Effector memory CD4-positive, alpha-beta T cell (primary cell): ENCODE results near the gene NKAIN2.

Experiments used
- DNase-seq, 3 donors: peaks; one replicate each; pipeline ENCODE4 v3.0.0-alpha.2; 2020
- H3K27ac ChIP-seq: 2 replicates; pipeline ENCODE4 v1.7.0; 2013; ENCODE audit warnings: mild to moderate bottlenecking, low read length, moderate library complexity; ENCODE audit not compliant: insufficient read depth, poor library complexity, severe bottlenecking
- H3K27me3 ChIP-seq: replicated peaks from 2 replicates; pipeline ENCODE4 v1.7.0; 2013; ENCODE audit warnings: mild to moderate bottlenecking, low read length; ENCODE audit not compliant: insufficient read depth, control insufficient read depth, poor library complexity, severe bottlenecking
- H3K36me3 ChIP-seq: 2 replicates; pipeline ENCODE4 v1.7.0; 2013; ENCODE audit warnings: mild to moderate bottlenecking, low read length, moderate library complexity; ENCODE audit not compliant: control insufficient read depth, insufficient read depth
- H3K4me1 ChIP-seq: 2 replicates; pipeline ENCODE4 v1.7.0; 2013; ENCODE audit warnings: low read length, mild to moderate bottlenecking; ENCODE audit not compliant: control insufficient read depth, insufficient read depth, poor library complexity, severe bottlenecking
- H3K4me3 ChIP-seq: 2 replicates; pipeline ENCODE4 v1.7.0; 2013; ENCODE audit warnings: low read length, low read depth, mild to moderate bottlenecking; ENCODE audit not compliant: insufficient read depth, poor library complexity, severe bottlenecking
- H3K9me3 ChIP-seq: 2 replicates; pipeline ENCODE4 v1.7.0; 2013; ENCODE audit warnings: mild to moderate bottlenecking, low read length, moderate library complexity; ENCODE audit not compliant: control insufficient read depth

The NKAIN2 gene

DNA sequence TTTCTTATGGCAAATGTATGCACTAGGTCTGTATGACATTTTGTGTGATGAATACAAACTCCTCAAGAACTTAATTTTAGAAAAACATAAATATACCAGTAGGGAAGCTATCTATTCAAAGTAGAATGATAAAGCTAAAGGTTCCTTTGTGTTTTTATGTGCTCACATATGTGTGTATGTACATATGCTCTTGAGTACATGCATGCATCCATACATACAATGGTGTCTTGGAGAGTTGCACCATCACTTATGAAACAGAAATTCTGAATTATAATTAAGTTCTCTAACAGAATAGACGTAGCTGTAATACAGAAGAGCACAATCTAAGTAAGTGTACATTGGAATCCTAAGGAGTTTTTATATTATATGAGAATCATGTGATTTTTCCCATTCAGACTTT, 2.3 kb downstream of the NKAIN2 start:
- Histone ChIP-seq H3K36me3 (no peaks in the 10 kb centered on the region), H3K27ac (no peak overlapping the region), H3K4me3 (no peak overlapping the region), H3K9me3 (no peaks in the 10 kb centered on the region), H3K27me3 (peaks cover 6% of the 10 kb centered on the region), H3K4me1 (peaks cover 3% of the 10 kb centered on the region)
- DNase-seq, result no peak

DNA sequence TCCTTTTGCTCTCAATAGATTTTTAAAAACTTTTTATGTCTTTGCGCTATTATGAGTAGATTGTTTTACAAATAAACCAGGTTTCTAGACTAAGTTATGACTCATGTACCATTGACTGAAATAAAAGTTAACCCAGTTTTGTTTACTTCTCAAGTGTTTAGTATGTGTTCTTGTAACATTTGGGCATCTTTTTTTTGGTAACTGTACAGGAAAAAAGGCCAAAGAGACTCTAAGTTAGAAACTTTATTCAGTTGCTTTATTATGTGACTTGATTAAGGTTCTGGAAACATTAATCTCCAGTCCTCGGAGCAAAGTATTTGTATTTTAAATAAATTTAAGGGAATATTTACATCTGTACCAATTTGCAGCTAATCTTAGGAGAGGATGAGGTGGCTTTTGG, 2.9 kb downstream of the NKAIN2 start:
- no peaks in the 10 kb centered on the region for H3K9me3 ChIP-seq
- peaks cover 3% of the 10 kb centered on the region for H3K4me1 ChIP-seq
- no peaks in the 10 kb centered on the region for H3K36me3 ChIP-seq
- H3K4me3 ChIP-seq, result no peak overlapping the region
- no peak for DNase-seq
- no peak overlapping the region for H3K27ac ChIP-seq
- H3K27me3 ChIP-seq, result peaks cover 6% of the 10 kb centered on the region

DNA sequence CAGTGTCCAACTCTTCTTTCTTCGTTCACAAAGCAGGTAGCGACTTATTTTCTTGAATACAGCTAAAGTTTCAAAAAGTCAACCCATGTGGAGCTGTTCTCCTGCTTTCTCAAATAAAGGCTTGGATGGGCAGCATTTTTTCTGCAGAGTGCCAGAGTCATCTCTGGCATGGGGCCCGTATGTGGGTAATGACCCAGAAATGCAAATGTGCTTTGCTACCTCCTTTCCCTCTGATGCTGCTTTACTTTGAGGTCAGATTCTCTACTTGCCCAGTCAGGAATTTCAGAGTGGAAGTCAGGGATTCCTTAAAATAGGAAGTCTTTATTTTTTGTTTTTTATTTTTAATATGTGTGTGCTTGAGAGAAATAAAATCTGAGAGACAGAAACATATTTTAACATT, 4.9 kb downstream of the NKAIN2 start:
- H3K27ac ChIP-seq, result no peak overlapping the region

DNA sequence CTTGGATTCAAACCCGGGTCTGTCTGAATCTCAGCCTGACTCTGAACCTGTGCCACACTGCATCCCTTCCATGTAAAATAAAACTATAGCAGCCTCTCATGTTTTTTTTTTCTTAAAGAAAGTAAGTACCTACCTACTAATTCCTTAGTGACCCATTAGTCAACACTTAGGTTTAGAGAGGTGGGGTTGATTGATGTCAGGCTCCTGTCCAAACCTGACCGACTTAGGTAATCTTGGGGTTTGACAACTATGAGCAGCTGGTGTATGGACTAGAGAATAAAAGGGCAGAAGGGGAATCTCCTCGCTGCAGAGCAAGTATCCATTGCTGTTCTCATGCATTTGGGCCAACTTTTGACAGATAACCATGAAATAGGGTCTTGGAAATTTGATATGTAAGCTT, 6.5 kb downstream of the NKAIN2 start:
- Histone ChIP-seq H3K4me3 (no peak overlapping the region), H3K4me1 (no peaks in the 10 kb centered on the region), H3K27ac (no peak overlapping the region), H3K36me3 (no peaks in the 10 kb centered on the region), H3K9me3 (no peaks in the 10 kb centered on the region), H3K27me3 (no peaks in the 10 kb centered on the region)
- DNase-seq, result no peak

More for the DNA sequence above, 4.9 kb downstream of the NKAIN2 start:
- no peak overlapping the region for H3K4me3 ChIP-seq
- no peaks in the 10 kb centered on the region for H3K9me3 ChIP-seq
- peaks cover 6% of the 10 kb centered on the region for H3K27me3 ChIP-seq
- H3K4me1 ChIP-seq, result no peaks in the 10 kb centered on the region
- no peak for DNase-seq
- H3K36me3 ChIP-seq, result no peaks in the 10 kb centered on the region

DNA sequence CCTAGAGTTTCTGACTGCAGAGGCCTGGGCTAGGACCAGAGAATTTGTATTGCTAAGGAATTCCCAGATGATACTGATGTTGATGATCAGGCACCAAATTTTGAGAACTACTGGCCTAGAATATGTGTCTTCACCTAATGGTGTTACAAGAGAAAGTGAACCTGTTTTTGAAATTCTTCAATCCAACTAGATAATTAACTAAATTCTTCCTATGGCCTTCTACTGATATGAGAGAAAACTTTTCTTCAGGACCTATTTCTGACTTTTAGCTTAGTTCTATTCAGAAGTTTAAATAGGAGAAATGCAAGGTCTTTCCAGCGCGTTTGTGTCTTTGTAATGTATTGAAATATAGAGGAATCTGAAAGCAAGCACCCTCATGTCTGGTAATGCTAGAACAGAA, 7.3 kb downstream of the NKAIN2 start:
- Histone ChIP-seq H3K4me1 (no peaks in the 10 kb centered on the region), H3K36me3 (no peaks in the 10 kb centered on the region), H3K27ac (no peak overlapping the region), H3K27me3 (no peaks in the 10 kb centered on the region), H3K4me3 (no peak overlapping the region), H3K9me3 (no peaks in the 10 kb centered on the region)
- DNase-seq, result no peak

DNA sequence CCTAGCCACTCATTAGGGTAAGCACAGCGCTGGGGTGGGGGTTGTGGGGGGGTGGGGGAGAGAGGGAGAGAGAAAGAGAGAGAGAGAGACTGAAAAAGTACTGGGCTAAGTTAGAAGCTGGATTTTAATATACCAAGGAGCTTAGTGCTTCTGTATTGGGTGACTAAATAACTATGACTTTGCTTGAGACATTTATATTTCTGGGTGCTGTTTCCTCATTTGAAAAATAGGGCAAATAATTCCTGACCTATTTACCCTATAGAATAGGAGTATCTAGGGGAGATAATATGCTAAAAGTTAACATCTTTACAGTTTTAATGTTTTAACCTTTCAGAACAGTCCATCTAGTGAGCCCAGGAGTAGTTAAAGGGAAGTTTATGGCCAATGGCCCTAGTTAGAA, 7.7 kb downstream of the NKAIN2 start:
- Histone ChIP-seq H3K4me3 (no peak overlapping the region), H3K27me3 (no peaks in the 10 kb centered on the region), H3K27ac (no peak overlapping the region), H3K9me3 (no peaks in the 10 kb centered on the region), H3K4me1 (no peaks in the 10 kb centered on the region), H3K36me3 (no peaks in the 10 kb centered on the region)
- no peak for DNase-seq

DNA sequence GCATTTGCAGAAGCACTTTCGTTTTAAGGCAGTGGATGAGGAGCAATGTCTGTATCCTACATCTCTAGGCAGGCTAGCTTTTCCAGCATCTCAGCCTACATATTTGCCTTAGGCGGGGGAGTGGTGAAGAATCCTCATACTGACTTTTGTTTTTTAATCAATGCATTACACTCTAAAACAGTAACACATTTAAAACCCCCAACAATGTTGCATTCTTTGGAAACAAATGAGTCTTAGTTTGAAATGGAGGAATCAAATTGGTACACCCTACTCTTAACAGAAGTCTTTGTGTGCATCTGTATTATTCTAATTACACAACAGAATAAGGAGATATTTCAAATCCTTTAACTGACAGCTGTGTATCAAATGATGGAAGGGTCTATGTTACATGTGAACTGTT, 9.0 kb downstream of the NKAIN2 start:
- Histone ChIP-seq H3K27ac (no peak overlapping the region), H3K27me3 (no peaks in the 10 kb centered on the region), H3K9me3 (no peaks in the 10 kb centered on the region), H3K36me3 (no peaks in the 10 kb centered on the region), H3K4me3 (no peak overlapping the region), H3K4me1 (no peaks in the 10 kb centered on the region)
- DNase-seq, result no peak

DNA sequence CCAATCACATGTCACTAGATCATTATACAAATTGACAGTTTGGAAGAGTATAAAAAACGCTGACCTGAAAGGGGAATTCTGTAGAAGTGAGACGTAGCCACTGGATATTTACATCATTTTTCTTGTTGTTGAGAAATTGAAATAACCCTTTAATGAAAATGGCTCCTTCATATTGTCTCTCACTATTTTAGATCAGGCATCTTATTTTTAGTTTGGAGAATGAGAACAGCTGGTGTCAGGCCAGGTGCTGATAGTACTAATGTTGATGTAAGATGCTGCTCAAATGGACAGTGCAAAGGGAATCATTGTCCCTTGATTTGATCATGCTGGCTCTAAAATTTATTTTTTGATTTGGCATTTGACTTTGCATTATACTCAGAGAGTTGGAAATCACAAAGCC, 17.4 kb downstream of the NKAIN2 start:
- no peaks in the 10 kb centered on the region for H3K4me1 ChIP-seq
- H3K4me3 ChIP-seq, result no peak overlapping the region
- no peaks in the 10 kb centered on the region for H3K9me3 ChIP-seq
- no peak overlapping the region for H3K27ac ChIP-seq
- no peak for DNase-seq
- H3K36me3 ChIP-seq, result no peaks in the 10 kb centered on the region
- H3K27me3 ChIP-seq, result no peaks in the 10 kb centered on the region

DNA sequence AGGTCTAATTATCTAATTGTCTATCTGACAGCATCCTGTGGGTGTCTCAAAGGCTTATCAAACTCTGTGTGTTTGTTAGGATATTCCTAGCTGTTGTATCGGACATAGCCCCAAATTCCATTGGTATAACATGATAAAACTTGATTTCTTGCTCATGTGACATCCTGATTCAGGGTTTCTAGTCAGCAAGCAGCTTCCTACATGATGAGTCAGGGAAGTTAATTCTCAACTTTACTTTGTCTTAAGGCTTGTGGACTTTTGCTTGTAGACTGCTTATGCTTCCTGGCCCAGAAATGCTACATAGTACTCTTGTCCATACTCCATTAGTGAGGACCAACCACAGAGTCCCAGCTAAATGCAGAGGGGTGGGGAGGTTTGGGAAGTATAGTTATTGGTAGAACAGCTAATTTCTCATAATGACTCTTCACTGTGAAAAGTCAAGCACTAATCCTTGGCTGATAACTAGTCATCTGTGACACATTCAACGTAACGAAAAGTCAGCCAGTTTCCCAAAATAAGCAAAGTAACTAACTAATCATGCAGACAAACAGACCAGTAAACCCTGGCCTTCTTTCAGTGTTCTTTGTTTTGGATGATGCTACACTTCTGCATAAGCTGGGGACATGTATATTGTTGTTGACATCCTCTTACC, 25.8 kb downstream of the NKAIN2 start:
- Histone ChIP-seq H3K4me3 (no peak overlapping the region), H3K9me3 (no peaks in the 10 kb centered on the region), H3K27me3 (no peaks in the 10 kb centered on the region), H3K36me3 (no peaks in the 10 kb centered on the region), H3K27ac (no peak overlapping the region), H3K4me1 (no peaks in the 10 kb centered on the region)
- DNase-seq, result no peak

DNA sequence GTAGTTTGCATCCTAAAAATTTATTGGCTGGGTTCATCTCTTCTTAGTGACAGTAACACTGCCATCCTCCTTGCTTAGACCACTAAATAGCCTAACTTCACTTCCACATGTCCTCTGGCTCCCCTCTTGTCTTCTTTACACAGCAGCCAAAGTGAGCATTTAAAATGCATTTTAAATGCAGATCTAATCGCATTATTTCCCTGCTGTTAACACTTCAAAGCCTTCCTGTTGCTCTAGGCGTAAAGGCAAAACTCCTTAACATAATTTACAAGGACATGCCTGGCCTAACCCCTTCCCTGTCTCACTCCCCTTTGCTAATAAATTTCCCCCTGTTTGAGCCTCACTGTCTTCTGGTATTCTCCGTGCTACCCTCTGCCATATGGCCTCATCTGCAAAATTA, 26.5 kb downstream of the NKAIN2 start:
- no peaks in the 10 kb centered on the region for H3K9me3 ChIP-seq
- H3K27ac ChIP-seq, result no peak overlapping the region
- no peak overlapping the region for H3K4me3 ChIP-seq

More for the DNA sequence above, 26.5 kb downstream of the NKAIN2 start:
- H3K27me3 ChIP-seq, result no peaks in the 10 kb centered on the region
- no peaks in the 10 kb centered on the region for H3K36me3 ChIP-seq
- DNase-seq, result no peak
- no peaks in the 10 kb centered on the region for H3K4me1 ChIP-seq
